Neural cell (in vitro differentiated cells): ENCODE results near the gene CLEC9A. TPM values are rescaled to one million over a fixed set of nuclear protein-coding genes. Genes with fewer than 3 reads are reported as not detected.
A peak's percentile ranks its signal among the peaks of the same experiment; 100 is the strongest.
"Not testable (repeated sequence)": the region's sequence is repeated elsewhere in the genome, so short reads cannot be mapped to it uniquely, and the experiment has no call there.

Experiments used
- H2AFZ ChIP-seq: fragments of 200-600, 300-800 bp; sonication (generic), shearing (Covaris generic); 2 replicates; pipeline ENCODE4 v1.6.0; 2014; ENCODE audit warnings: low read depth, mild to moderate bottlenecking, antibody characterized with exemption, low read length, moderate library complexity
- H3F3A ChIP-seq: fragments of 200-600 bp; shearing (Covaris generic); 2 replicates; pipeline ENCODE4 v1.6.1; 2016; ENCODE audit warnings: mild to moderate bottlenecking, moderate library complexity, mixed read lengths, antibody characterized with exemption, low read length; ENCODE audit not compliant: insufficient read depth, poor library complexity, severe bottlenecking
- H3K27ac ChIP-seq: fragments of 200-600, 300-800 bp; sonication (generic), shearing (Covaris generic); 2 replicates; pipeline ENCODE4 v1.5.1; 2014; ENCODE audit warnings: mild to moderate bottlenecking, low read length, moderate library complexity
- H3K27me3 ChIP-seq: fragments of 300-800, 200-600 bp; sonication (generic), shearing (Covaris generic); 2 replicates; pipeline ENCODE4 v1.6.0; 2014; ENCODE audit warnings: mild to moderate bottlenecking, low read depth, low read length, moderate library complexity; ENCODE audit not compliant: insufficient read depth
- H3K36me3 ChIP-seq: fragments of 300-800, 200-600 bp; sonication (generic), shearing (Covaris generic); 2 replicates; pipeline ENCODE4 v1.5.1; 2014; ENCODE audit warnings: mild to moderate bottlenecking, antibody characterized with exemption, low read length, moderate library complexity; ENCODE audit not compliant: insufficient read depth
- H3K4me2 ChIP-seq: fragments of 300-800, 200-600 bp; sonication (generic), shearing (Covaris generic); 2 replicates; pipeline ENCODE4 v1.6.0; 2014; ENCODE audit warnings: mild to moderate bottlenecking, low read length
- H3K4me3 ChIP-seq: fragments of 300-800, 200-600 bp; sonication (generic), shearing (Covaris generic); 2 replicates; pipeline ENCODE4 v1.5.1; 2014; ENCODE audit warnings: mild to moderate bottlenecking, low read length, moderate library complexity
- H3K79me2 ChIP-seq: fragments of 200-600 bp; shearing (Covaris generic); replicated peaks from 2 replicates; pipeline ENCODE4 v1.6.0; 2014; ENCODE audit warnings: mild to moderate bottlenecking, low read length, moderate library complexity; ENCODE audit not compliant: insufficient read depth
- H3K9ac ChIP-seq: fragments of 300-800, 200-600 bp; sonication (generic), shearing (Covaris generic); 2 replicates; pipeline ENCODE4 v1.6.1; 2016; ENCODE audit warnings: mild to moderate bottlenecking, low read length, mixed read lengths
- H3K9me2 ChIP-seq: fragments of 200-600 bp; shearing (Covaris generic); 2 replicates; pipeline ENCODE4 v1.6.1; 2016; ENCODE audit warnings: mild to moderate bottlenecking, low read length, mixed read lengths; ENCODE audit not compliant: insufficient read depth
- H3K9me3 ChIP-seq: fragments of 200-600, 300-800 bp; sonication (generic), shearing (Covaris generic); 2 replicates; pipeline ENCODE4 v1.6.1; 2016; ENCODE audit warnings: mild to moderate bottlenecking, mixed run types, low read length, moderate library complexity, mixed read lengths
- H4K20me1 ChIP-seq: fragments of 200-600 bp; shearing (Covaris generic); 2 replicates; pipeline ENCODE4 v1.6.1; 2016; ENCODE audit warnings: mild to moderate bottlenecking, mixed run types; ENCODE audit not compliant: insufficient read depth
- EP300 ChIP-seq: fragments of 450-650 bp; conservative IDR thresholded peaks from 2 replicates; pipeline ENCODE4 v1.6.1; 2014; ENCODE audit warnings: antibody characterized with exemption, mild to moderate bottlenecking, moderate library complexity; ENCODE audit not compliant: poor library complexity, severe bottlenecking
- EZH2 ChIP-seq: fragments of 200-600, 300-800 bp; shearing (Covaris generic), sonication (generic); IDR thresholded peaks from 2 replicates; pipeline ENCODE4 v1.6.1; 2014; ENCODE audit warnings: antibody characterized with exemption, low read length, borderline replicate concordance, mild to moderate bottlenecking; ENCODE audit not compliant: insufficient read depth, poor library complexity, severe bottlenecking
- MXI1 ChIP-seq: fragments of 450-650 bp; conservative IDR thresholded peaks from 2 replicates; pipeline ENCODE4 v1.6.1; 2014; ENCODE audit warnings: antibody characterized with exemption, mild to moderate bottlenecking; ENCODE audit not compliant: poor library complexity, severe bottlenecking
- POLR2AphosphoS5 ChIP-seq: IDR thresholded peaks from 2 replicates; pipeline ENCODE4 v1.6.1; 2012
- RAD21 ChIP-seq: fragments of 450-650 bp; conservative IDR thresholded peaks from 2 replicates; pipeline ENCODE4 v1.6.1; 2014; ENCODE audit warnings: antibody characterized with exemption, mild to moderate bottlenecking, moderate library complexity
- SMC3 ChIP-seq: fragments of 450-650 bp; conservative IDR thresholded peaks from 2 replicates; pipeline ENCODE4 v1.6.1; 2014; ENCODE audit warnings: antibody characterized with exemption, mild to moderate bottlenecking, moderate library complexity; ENCODE audit not compliant: poor library complexity
- TAF1 ChIP-seq: IDR thresholded peaks from 2 replicates; pipeline ENCODE4 v1.6.1; 2012; ENCODE audit warnings: low read depth
- polyA plus RNA-seq: library from polyadenylated mRNA; depleted of rRNA; stranded (reverse); fragments of >200 nt; gene quantifications from 2 replicates; pipeline ENCODE4 v1.2.3, GENCODE V29; 2014
- TF ChIP-seq, protein P1 (sequence below): fragments of 450-650 bp; IDR thresholded peaks from 2 replicates; pipeline ENCODE4 v1.5.1; 2014; ENCODE audit warnings: antibody characterized with exemption, mild to moderate bottlenecking, moderate library complexity; ENCODE audit not compliant: poor library complexity, severe bottlenecking
- TF ChIP-seq, protein P2 (sequence below): IDR thresholded peaks from 2 replicates; pipeline ENCODE4 v1.6.1; 2012; ENCODE audit warnings: borderline replicate concordance

The CLEC9A gene
- polyA plus RNA-seq, 1 donor from 2014 or later: not detected

DNA sequence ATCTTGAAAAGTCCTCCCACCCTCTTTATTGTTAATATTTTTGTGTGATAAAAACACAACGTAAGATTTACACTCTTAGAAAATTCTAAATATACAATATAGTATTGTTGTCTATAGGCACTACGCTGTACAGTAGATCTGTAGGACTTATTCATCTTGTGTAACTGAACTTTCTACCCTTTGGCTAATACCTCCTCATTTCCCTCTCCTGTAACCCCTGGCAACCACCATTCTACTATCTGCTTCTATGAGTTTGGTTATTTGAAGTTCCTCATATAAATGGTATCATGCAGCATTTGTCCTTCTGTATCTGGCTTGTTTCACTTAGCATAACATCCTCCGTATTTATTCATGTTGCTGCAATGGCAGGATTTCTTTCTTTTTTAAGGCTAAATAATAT, 5.2 kb upstream of the CLEC9A start:
- H3K9me2 ChIP-seq: no peaks in the 10 kb centered on the region
- H3K36me3 ChIP-seq: no peaks in the 10 kb centered on the region
- H3K27me3 ChIP-seq: no peaks in the 10 kb centered on the region
- no peak overlapping the region for H3K4me2 ChIP-seq
- no peaks in the 10 kb centered on the region for H3K79me2 ChIP-seq
- H3F3A ChIP-seq: no peaks in the 10 kb centered on the region
- no peaks in the 10 kb centered on the region for H4K20me1 ChIP-seq
- no peak overlapping the region for H3K9ac ChIP-seq
- TF ChIP-seq EP300: no peak
- TF ChIP-seq, protein P1, sequence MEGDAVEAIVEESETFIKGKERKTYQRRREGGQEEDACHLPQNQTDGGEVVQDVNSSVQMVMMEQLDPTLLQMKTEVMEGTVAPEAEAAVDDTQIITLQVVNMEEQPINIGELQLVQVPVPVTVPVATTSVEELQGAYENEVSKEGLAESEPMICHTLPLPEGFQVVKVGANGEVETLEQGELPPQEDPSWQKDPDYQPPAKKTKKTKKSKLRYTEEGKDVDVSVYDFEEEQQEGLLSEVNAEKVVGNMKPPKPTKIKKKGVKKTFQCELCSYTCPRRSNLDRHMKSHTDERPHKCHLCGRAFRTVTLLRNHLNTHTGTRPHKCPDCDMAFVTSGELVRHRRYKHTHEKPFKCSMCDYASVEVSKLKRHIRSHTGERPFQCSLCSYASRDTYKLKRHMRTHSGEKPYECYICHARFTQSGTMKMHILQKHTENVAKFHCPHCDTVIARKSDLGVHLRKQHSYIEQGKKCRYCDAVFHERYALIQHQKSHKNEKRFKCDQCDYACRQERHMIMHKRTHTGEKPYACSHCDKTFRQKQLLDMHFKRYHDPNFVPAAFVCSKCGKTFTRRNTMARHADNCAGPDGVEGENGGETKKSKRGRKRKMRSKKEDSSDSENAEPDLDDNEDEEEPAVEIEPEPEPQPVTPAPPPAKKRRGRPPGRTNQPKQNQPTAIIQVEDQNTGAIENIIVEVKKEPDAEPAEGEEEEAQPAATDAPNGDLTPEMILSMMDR: no peak
- TF ChIP-seq EZH2: no peak
- TF ChIP-seq SMC3: no peak
- TF ChIP-seq, protein P2, sequence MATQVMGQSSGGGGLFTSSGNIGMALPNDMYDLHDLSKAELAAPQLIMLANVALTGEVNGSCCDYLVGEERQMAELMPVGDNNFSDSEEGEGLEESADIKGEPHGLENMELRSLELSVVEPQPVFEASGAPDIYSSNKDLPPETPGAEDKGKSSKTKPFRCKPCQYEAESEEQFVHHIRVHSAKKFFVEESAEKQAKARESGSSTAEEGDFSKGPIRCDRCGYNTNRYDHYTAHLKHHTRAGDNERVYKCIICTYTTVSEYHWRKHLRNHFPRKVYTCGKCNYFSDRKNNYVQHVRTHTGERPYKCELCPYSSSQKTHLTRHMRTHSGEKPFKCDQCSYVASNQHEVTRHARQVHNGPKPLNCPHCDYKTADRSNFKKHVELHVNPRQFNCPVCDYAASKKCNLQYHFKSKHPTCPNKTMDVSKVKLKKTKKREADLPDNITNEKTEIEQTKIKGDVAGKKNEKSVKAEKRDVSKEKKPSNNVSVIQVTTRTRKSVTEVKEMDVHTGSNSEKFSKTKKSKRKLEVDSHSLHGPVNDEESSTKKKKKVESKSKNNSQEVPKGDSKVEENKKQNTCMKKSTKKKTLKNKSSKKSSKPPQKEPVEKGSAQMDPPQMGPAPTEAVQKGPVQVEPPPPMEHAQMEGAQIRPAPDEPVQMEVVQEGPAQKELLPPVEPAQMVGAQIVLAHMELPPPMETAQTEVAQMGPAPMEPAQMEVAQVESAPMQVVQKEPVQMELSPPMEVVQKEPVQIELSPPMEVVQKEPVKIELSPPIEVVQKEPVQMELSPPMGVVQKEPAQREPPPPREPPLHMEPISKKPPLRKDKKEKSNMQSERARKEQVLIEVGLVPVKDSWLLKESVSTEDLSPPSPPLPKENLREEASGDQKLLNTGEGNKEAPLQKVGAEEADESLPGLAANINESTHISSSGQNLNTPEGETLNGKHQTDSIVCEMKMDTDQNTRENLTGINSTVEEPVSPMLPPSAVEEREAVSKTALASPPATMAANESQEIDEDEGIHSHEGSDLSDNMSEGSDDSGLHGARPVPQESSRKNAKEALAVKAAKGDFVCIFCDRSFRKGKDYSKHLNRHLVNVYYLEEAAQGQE: no peak
- no peak for TF ChIP-seq TAF1
- H2AFZ ChIP-seq: no peak overlapping the region
- no peak overlapping the region for H3K27ac ChIP-seq
- no peak overlapping the region for H3K4me3 ChIP-seq
- no peaks in the 10 kb centered on the region for H3K9me3 ChIP-seq

DNA sequence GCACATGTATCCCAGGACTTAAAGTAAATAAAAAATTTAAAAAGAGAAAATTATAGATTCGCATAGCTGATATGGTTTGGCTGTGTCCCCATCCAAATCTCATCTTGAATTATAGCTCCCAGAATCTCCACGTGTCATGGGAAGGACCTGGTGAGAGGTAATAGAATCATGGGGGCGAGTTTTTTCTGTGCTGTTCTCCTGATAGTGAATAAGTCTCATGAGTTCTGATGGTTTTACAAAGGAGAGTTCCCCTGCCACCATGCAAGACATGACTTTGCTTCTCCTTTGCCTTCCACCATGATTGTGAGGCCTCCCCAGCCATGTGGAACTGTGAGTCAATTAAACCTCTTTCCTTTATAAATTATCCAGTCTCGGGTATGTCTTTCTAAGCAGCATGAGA, 3.8 kb upstream of the CLEC9A start:
- not testable (repeated sequence) for H3K27me3 ChIP-seq, H3F3A ChIP-seq, H3K36me3 ChIP-seq, H3K9ac ChIP-seq, H3K79me2 ChIP-seq, H2AFZ ChIP-seq, H3K4me3 ChIP-seq, H3K4me2 ChIP-seq, H4K20me1 ChIP-seq, H3K27ac ChIP-seq, H3K9me3 ChIP-seq, H3K9me2 ChIP-seq

DNA sequence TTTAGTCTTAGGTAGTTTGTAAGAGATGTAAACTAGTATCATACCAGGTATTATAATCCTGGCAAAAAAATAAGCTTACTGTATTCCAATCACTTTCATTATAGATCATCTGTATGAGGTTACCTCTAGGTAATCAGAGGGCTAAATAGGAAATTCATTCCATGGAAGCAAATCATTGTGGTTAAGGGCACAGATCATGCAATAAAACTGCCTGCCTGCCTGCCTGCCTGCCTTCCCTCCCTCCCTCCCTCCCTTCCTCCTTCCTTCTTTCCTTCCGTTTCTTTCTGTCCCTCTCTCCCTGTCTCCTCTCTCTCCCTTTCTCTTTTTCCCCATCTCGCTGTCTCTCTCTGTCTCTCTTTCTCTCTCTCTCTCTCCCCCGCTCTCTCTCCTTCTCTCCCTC, 3.2 kb upstream of the CLEC9A start:
- Histone ChIP-seq H3K9ac (no peak overlapping the region), H3K27ac (no peak overlapping the region)

More for the DNA sequence above, 3.2 kb upstream of the CLEC9A start:
- TF ChIP-seq TAF1 (no peak), RAD21 (no peak), POLR2AphosphoS5 (no peak), SMC3 (no peak), EP300 (no peak), EZH2 (no peak), MXI1 (no peak)
- TF ChIP-seq, protein P2: no peak
- TF ChIP-seq, protein P1: no peak
- Histone ChIP-seq H3K9me3 (no peaks in the 10 kb centered on the region), H4K20me1 (no peaks in the 10 kb centered on the region), H3K9me2 (no peaks in the 10 kb centered on the region), H3K36me3 (no peaks in the 10 kb centered on the region), H3K79me2 (no peaks in the 10 kb centered on the region), H3K27me3 (no peaks in the 10 kb centered on the region), H3K4me3 (no peak overlapping the region), H3K4me2 (no peak overlapping the region), H2AFZ (peak overlapping the region; percentile 25), H3F3A (no peaks in the 10 kb centered on the region)
